Prostate gland (tissue), 2 donors: ENCODE measurements around the gene USP24. TPM values are rescaled to one million over a fixed set of nuclear protein-coding genes. Genes with fewer than 3 reads are reported as not detected.

Experiments
- DNase-seq: peaks from one replicate; pipeline ENCODE4 v3.0.0-alpha.2; 2019; ENCODE audit warnings: low spot score
- H3K27ac ChIP-seq, 2 donors: fragments of 200-600 bp; sonication (generic); 2 replicates each; pipeline ENCODE4 v1.5.1; 2017 to 2019
- H3K27me3 ChIP-seq: fragments of 200-600 bp; sonication (generic); replicated peaks from 2 replicates; pipeline ENCODE4 v1.5.1; 2019; ENCODE audit not compliant: insufficient read depth
- H3K36me3 ChIP-seq, 2 donors: fragments of 200-600 bp; sonication (generic); 1 replicate in 1 of 2; 2 replicates in 1 of 2; pipeline versions ENCODE4 v1.5.1 to v1.8.1; 2017 to 2019
- H3K4me1 ChIP-seq: fragments of 200-600 bp; sonication (generic); replicated peaks from 2 replicates; pipeline ENCODE4 v1.5.1; 2019
- H3K4me3 ChIP-seq, 2 donors: fragments of 200-600 bp; sonication (generic); 2 replicates each; pipeline ENCODE4 v1.5.1; 2017 to 2019
- H3K9me3 ChIP-seq: fragments of 200-600 bp; sonication (generic); 2 replicates; pipeline ENCODE4 v1.5.1; 2017
- POLR2A ChIP-seq: fragments of 450-650 bp; IDR thresholded peaks from one replicate; pipeline ENCODE4 v1.6.1; 2016; ENCODE audit warnings: antibody characterized with exemption, mild to moderate bottlenecking
- POLR2AphosphoS5 ChIP-seq: sonication (generic); formaldehyde crosslinking; IDR thresholded peaks from one replicate; pipeline ENCODE4 v1.6.1; 2017; ENCODE audit warnings: antibody characterized with exemption
- WGBS: methylation state at CpG from one replicate; pipeline ENCODE4 v1.1.5; 2018; 5-methylcytosine and 5-hydroxymethylcytosine counted together
- intact Hi-C: fragments of 100-400 bp; cut with DNase I; formaldehyde crosslinking; loops from one replicate; pipeline ENCODE4 v1.14.2; 2022
- total RNA-seq, 2 donors: library from RNA; depleted of rRNA; stranded (reverse); fragments of >200 nt; gene quantifications; one replicate each; pipeline ENCODE4 v1.1.0, GENCODE V29; 2016
- TF ChIP-seq, protein P1 (sequence below), 4 experiments: fragments of 200-600 bp in 2 of 4; fragments of 450-650 bp in 2 of 4; sonication (generic) in 2 of 4; IDR thresholded peaks; 1 replicate in 3 of 4; 2 replicates in 1 of 4; pipeline ENCODE4 v1.5.1; 2016 to 2019; ENCODE audit warnings: antibody characterized with exemption in 4 of 4, mild to moderate bottlenecking in 2 of 4, moderate library complexity in 2 of 4

USP24 gene
- total RNA-seq, 2 donors from 2014 or later: 29.7 to 44.6 TPM

DNA sequence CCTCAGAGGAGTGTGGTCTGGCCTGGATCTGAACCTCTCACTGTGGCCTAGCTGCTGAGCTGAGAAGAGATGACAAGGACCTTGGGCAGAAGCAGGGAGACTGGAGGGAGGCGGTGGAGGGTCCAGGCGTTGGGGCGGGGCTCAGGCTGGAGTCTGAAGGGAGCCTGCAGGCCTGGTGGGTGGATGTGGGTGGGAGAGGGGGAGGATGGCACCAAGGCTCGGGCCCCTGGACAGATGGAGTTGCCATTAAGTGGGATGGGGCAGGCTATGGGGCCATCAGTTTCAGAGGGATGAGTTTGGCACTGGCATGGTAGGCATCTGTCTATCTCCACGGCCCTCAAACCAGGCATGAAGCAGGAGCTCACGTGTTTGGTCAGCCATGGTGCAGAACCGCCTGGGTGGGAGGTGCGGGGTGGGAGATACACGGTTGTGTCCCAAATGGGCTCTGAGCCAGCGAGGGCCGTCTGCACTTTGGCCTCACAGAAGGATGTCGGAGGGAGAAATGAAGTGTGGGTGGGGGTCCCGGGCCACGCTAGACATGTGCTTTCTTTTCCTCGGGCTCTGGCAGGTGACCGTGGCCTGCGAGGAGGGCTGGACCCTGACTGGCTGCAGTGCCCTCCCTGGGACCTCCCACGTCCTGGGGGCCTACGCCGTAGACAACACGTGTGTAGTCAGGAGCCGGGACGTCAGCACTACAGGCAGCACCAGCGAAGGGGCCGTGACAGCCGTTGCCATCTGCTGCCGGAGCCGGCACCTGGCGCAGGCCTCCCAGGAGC, 152.2 kb downstream of the USP24 start:
- intact Hi-C loops: no loop called here
- Histone ChIP-seq H3K4me3 (no peak overlapping the region), H3K9me3 (no peaks in the 10 kb centered on the region), H3K36me3 (peaks cover 0 to 5% of the 10 kb centered on the region in 2 donors), H3K27me3 (no peaks in the 10 kb centered on the region), H3K27ac (no peak overlapping the region), H3K4me1 (peaks cover 9% of the 10 kb centered on the region)
- no peak for DNase-seq
- TF ChIP-seq POLR2AphosphoS5 (no peak), POLR2A (no peak)
- TF ChIP-seq, protein P1, sequence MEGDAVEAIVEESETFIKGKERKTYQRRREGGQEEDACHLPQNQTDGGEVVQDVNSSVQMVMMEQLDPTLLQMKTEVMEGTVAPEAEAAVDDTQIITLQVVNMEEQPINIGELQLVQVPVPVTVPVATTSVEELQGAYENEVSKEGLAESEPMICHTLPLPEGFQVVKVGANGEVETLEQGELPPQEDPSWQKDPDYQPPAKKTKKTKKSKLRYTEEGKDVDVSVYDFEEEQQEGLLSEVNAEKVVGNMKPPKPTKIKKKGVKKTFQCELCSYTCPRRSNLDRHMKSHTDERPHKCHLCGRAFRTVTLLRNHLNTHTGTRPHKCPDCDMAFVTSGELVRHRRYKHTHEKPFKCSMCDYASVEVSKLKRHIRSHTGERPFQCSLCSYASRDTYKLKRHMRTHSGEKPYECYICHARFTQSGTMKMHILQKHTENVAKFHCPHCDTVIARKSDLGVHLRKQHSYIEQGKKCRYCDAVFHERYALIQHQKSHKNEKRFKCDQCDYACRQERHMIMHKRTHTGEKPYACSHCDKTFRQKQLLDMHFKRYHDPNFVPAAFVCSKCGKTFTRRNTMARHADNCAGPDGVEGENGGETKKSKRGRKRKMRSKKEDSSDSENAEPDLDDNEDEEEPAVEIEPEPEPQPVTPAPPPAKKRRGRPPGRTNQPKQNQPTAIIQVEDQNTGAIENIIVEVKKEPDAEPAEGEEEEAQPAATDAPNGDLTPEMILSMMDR (IDR thresholded peaks at IDR 0.05): no peak
- WGBS: 82% methylated on average over 28 of the region's 29 CpGs

DNA sequence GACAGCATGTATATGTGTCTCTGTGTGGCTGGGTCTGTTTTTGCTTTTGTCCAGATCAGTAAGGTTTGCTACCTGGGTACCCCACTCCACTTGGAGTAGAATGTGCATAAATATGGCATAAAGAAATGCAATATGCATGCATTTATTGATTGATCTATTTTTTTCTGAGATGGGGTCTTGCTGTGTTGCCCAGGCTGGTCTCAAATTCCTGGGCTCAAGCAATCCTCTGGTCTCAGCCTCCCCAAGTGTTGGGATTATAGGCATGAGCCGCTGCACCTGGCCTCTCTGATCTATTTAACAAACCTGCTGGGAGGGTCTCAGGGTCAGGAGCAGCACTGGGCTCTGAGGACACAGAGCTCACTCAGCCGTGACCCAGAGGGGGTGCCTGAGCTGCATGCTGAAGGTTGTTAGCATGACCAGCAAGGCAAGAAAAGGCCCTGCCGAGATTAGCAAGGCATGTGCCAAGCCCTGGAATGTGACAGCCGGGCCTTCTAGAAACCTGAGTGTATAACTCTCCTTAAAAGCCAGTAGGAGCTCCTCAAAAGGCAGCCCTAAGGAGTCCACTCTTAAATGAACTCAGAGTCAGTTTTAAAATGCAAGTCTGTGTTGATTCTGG, 153.3 kb downstream of the USP24 start:
- intact Hi-C loops: no loop called here
- Histone ChIP-seq H3K9me3 (no peaks in the 10 kb centered on the region), H3K4me3 (no peak overlapping the region), H3K4me1 (peaks cover 9% of the 10 kb centered on the region), H3K27me3 (no peaks in the 10 kb centered on the region), H3K36me3 (no peaks in the 10 kb centered on the region), H3K27ac (no peak overlapping the region)
- no peak for DNase-seq
- WGBS: 77% methylated on average over 4 of the region's 4 CpGs
- TF ChIP-seq POLR2AphosphoS5 (no peak), POLR2A (no peak)
- TF ChIP-seq, protein P1 (IDR thresholded peaks at IDR 0.05): no peak

DNA sequence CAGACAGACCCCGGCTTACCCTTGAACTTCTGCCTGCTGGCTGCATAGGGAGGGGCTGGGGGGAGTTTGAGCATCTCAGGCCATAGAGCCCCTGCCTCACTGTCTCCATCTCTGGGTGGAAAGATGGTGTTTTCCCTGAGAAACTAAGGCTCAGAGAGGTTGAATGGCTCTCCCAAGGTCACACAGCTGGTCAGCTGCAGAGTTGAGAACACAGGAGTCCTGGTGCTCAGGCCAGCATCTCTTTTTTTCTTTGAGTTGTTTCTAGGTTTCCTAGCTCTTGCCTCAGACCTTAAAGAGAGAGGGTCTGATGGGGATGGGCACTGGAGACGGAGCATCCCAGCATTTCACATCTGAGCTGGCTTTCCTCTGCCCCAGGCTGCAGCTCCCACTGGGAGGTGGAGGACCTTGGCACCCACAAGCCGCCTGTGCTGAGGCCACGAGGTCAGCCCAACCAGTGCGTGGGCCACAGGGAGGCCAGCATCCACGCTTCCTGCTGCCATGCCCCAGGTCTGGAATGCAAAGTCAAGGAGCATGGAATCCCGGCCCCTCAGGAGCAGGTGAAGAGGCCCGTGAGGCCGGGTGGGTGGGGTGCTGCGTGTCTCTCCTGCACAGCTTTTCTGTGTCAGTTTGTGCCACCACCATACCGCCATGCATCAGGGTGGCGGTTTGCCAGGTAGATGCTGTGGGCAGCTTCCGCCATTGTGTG, 154.0 kb downstream of the USP24 start:
- Histone ChIP-seq H3K4me3 (no peak overlapping the region), H3K4me1 (peaks cover 9% of the 10 kb centered on the region), H3K27me3 (no peaks in the 10 kb centered on the region), H3K9me3 (no peaks in the 10 kb centered on the region), H3K27ac (no peak overlapping the region), H3K36me3 (no peaks in the 10 kb centered on the region)
- DNase-seq: no peak
- WGBS: 97% methylated on average over 9 of the region's 13 CpGs
- TF ChIP-seq POLR2AphosphoS5: no peak
- TF ChIP-seq, protein P1 (IDR thresholded peaks at IDR 0.05): no peak
- TF ChIP-seq POLR2A: no peak
- intact Hi-C loops: no loop called here

DNA sequence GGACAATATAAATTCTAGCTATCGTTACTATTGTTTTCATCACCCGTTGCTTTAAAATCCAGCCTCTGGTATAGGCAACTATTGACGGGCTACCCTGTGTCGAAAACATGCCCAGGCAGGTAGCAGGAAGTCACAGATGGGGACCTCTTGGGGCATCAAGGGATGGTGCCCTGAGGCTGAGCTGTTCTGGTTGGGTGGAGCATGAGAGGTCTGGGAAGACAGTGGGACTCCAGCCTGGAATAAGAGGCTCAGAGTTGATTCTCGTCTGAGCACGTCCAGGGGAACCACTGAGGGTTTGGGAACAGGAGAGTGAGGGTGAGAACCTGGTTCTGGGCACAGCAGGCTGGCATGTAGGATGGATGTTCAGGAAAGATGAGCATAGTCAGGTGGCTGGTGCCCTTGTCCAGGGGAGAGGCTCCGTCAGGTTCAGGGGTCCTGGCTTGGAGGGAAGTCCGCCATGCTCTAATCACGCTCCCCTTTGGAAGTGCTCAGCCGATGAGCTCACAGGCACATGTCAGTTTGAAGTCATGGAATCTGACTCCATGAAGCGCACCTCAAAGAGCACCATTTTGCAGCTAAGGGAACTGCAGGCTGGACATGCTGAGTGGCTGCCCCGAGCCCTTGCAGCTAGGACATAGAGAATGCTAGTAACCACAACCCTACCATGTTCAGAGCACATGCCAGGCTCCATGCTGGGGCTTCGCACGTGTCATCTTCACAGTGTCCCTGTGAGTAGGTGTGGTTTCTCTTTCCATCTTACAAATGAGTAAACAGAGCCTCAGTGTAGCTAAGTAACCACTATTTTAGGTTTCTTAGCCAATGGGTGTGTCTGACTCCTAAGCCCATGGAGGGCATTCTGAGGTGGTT, 154.8 kb downstream of the USP24 start:
- H3K36me3 ChIP-seq: no peaks in the 10 kb centered on the region
- TF ChIP-seq POLR2A (no peak), POLR2AphosphoS5 (no peak)
- TF ChIP-seq, protein P1 (IDR thresholded peaks at IDR 0.05): no peak
- DNase-seq: no peak
- no peaks in the 10 kb centered on the region for H3K9me3 ChIP-seq
- no peaks in the 10 kb centered on the region for H3K27me3 ChIP-seq
- peaks cover 9% of the 10 kb centered on the region for H3K4me1 ChIP-seq
- intact Hi-C loops: no loop called here
- no peak overlapping the region for H3K27ac ChIP-seq
- no peak overlapping the region for H3K4me3 ChIP-seq
- 84% methylated on average over 14 of the region's 14 CpGs for WGBS
